Astrocyte (in vitro differentiated cells and primary cell): ENCODE results near the gene ISG20L2. TPM values are rescaled to one million over a fixed set of nuclear protein-coding genes. Genes with fewer than 3 reads are reported as not detected.

Source experiments
- DNase-seq: peaks from one replicate; pipeline ENCODE4 v3.0.0-alpha.2; 2010; ENCODE audit warnings: low read depth
- FAIRE-seq: peaks from 2 replicates; lab custom pipeline; 2011; peaks lifted over from hg19 to GRCh38; lab: Jason Lieb, UNC
- H2AFZ ChIP-seq: 2 replicates; pipeline ENCODE4 v1.6.0; 2012; ENCODE audit warnings: low read depth, low read length, inconsistent platforms
- H3K27ac ChIP-seq: 2 replicates; pipeline ENCODE4 v1.5.1; 2011; ENCODE audit warnings: low read depth, low read length, inconsistent platforms
- H3K27me3 ChIP-seq: 2 replicates; pipeline ENCODE4 v1.6.0; 2011; ENCODE audit warnings: low read length, inconsistent platforms; ENCODE audit not compliant: insufficient read depth
- H3K36me3 ChIP-seq: 2 replicates; pipeline ENCODE4 v1.5.1; 2011; ENCODE audit warnings: low read length, inconsistent platforms; ENCODE audit not compliant: insufficient read depth
- H3K4me1 ChIP-seq: 2 replicates; pipeline ENCODE4 v1.5.1; 2011; ENCODE audit warnings: low read length, inconsistent platforms; ENCODE audit not compliant: insufficient read depth
- H3K4me2 ChIP-seq: 2 replicates; pipeline ENCODE4 v1.6.0; 2012; ENCODE audit warnings: low read length, inconsistent platforms
- H3K4me3 ChIP-seq: 2 replicates; pipeline ENCODE4 v1.5.1; 2011; ENCODE audit warnings: low read depth, mild to moderate bottlenecking, low read length, inconsistent platforms; ENCODE audit not compliant: insufficient read depth
- H3K79me2 ChIP-seq: 2 replicates; pipeline ENCODE4 v1.6.0; 2012; ENCODE audit warnings: mild to moderate bottlenecking, low read length, inconsistent platforms; ENCODE audit not compliant: insufficient read depth
- H3K9ac ChIP-seq: 2 replicates; pipeline ENCODE4 v1.6.0; 2012; ENCODE audit warnings: mild to moderate bottlenecking, low read length, inconsistent platforms
- H3K9me3 ChIP-seq: 2 replicates; pipeline ENCODE4 v1.5.1; 2012; ENCODE audit warnings: low read depth, mild to moderate bottlenecking, low read length, inconsistent platforms; ENCODE audit not compliant: insufficient read depth
- H4K20me1 ChIP-seq: 2 replicates; pipeline ENCODE4 v1.6.0; 2012; ENCODE audit warnings: low read length, inconsistent platforms; ENCODE audit not compliant: insufficient read depth
- H3K27ac Mint-ChIP-seq: one replicate; pipeline ENCODE4 v1.8.0; 2021; ENCODE audit warnings: mild to moderate bottlenecking, mixed read lengths; ENCODE audit not compliant: unreplicated experiment
- H3K27me3 Mint-ChIP-seq: one replicate; pipeline ENCODE4 v1.8.0; 2021; ENCODE audit warnings: low read depth, mixed read lengths; ENCODE audit not compliant: unreplicated experiment
- H3K36me3 Mint-ChIP-seq: one replicate; pipeline ENCODE4 v1.8.0; 2021; ENCODE audit warnings: low read depth, mixed read lengths; ENCODE audit not compliant: unreplicated experiment
- H3K4me1 Mint-ChIP-seq: one replicate; pipeline ENCODE4 v1.8.0; 2021; ENCODE audit warnings: low read depth, mixed read lengths; ENCODE audit not compliant: unreplicated experiment
- H3K4me3 Mint-ChIP-seq: one replicate; pipeline ENCODE4 v1.8.0; 2021; ENCODE audit warnings: mild to moderate bottlenecking, moderate library complexity, mixed read lengths; ENCODE audit not compliant: unreplicated experiment
- H3K9me3 Mint-ChIP-seq: one replicate; pipeline ENCODE4 v1.8.0; 2021; ENCODE audit warnings: mild to moderate bottlenecking, mixed read lengths; ENCODE audit not compliant: unreplicated experiment
- EZH2 ChIP-seq: IDR thresholded peaks from 2 replicates; pipeline ENCODE4 v1.6.1; 2012; ENCODE audit warnings: mild to moderate bottlenecking, low read length, inconsistent platforms; ENCODE audit not compliant: insufficient read depth
- total RNA-seq: library from RNA; stranded (reverse); gene quantifications from 2 replicates; pipeline ENCODE4 v1.2.1, GENCODE V29; 2021
- TF ChIP-seq, protein P1 (sequence below): IDR thresholded peaks from 2 replicates; pipeline ENCODE4 v1.5.1; 2011; ENCODE audit warnings: low read depth, mild to moderate bottlenecking, inconsistent platforms, low read length, moderate library complexity; ENCODE audit not compliant: insufficient read depth

Gene ISG20L2
- total RNA-seq, 1 donor from 2014 or later: 33.4 TPM

DNA sequence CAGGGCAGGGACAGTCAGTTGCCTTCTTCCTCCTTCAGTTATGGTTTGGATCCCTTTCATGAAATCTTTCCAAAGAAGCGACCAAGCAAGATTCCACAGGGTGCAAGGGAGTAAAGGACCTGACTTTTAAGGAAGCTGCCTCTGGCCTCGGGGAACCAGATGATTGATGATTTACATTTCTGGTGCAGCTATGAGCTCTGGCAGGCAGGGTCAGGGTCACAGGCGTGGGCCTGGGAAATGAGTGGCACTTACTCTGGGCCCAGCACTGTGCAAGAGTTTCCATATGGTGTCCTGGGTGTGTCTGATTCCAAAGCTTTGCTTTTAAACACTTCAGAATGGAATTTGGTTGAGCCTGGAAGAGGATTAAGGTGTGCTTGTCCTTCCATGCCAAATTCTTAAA, 15.9 kb downstream of the ISG20L2 start:
- Mint-ChIP-seq H3K4me3 (no peak overlapping the region), H3K36me3 (peaks cover 19% of the 10 kb centered on the region), H3K27ac (no peak overlapping the region), H3K27me3 (no peaks in the 10 kb centered on the region), H3K4me1 (peaks cover 22% of the 10 kb centered on the region), H3K9me3 (no peaks in the 10 kb centered on the region)
- no peaks in the 10 kb centered on the region for H3K36me3 ChIP-seq
- H3K27me3 ChIP-seq: no peaks in the 10 kb centered on the region
- H3K4me3 ChIP-seq: no peak overlapping the region
- FAIRE-seq (no peak), DNase-seq (no peak)
- H4K20me1 ChIP-seq: no peaks in the 10 kb centered on the region
- TF ChIP-seq EZH2: no peak
- TF ChIP-seq, protein P1, sequence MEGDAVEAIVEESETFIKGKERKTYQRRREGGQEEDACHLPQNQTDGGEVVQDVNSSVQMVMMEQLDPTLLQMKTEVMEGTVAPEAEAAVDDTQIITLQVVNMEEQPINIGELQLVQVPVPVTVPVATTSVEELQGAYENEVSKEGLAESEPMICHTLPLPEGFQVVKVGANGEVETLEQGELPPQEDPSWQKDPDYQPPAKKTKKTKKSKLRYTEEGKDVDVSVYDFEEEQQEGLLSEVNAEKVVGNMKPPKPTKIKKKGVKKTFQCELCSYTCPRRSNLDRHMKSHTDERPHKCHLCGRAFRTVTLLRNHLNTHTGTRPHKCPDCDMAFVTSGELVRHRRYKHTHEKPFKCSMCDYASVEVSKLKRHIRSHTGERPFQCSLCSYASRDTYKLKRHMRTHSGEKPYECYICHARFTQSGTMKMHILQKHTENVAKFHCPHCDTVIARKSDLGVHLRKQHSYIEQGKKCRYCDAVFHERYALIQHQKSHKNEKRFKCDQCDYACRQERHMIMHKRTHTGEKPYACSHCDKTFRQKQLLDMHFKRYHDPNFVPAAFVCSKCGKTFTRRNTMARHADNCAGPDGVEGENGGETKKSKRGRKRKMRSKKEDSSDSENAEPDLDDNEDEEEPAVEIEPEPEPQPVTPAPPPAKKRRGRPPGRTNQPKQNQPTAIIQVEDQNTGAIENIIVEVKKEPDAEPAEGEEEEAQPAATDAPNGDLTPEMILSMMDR: no peak
- H3K9me3 ChIP-seq: no peaks in the 10 kb centered on the region
- no peak overlapping the region for H2AFZ ChIP-seq
- H3K4me1 ChIP-seq: peaks cover 38% of the 10 kb centered on the region
- no peaks in the 10 kb centered on the region for H3K79me2 ChIP-seq
- H3K9ac ChIP-seq: no peak overlapping the region
- H3K27ac ChIP-seq: no peak overlapping the region
- H3K4me2 ChIP-seq: peak overlapping the region; percentile 16

DNA sequence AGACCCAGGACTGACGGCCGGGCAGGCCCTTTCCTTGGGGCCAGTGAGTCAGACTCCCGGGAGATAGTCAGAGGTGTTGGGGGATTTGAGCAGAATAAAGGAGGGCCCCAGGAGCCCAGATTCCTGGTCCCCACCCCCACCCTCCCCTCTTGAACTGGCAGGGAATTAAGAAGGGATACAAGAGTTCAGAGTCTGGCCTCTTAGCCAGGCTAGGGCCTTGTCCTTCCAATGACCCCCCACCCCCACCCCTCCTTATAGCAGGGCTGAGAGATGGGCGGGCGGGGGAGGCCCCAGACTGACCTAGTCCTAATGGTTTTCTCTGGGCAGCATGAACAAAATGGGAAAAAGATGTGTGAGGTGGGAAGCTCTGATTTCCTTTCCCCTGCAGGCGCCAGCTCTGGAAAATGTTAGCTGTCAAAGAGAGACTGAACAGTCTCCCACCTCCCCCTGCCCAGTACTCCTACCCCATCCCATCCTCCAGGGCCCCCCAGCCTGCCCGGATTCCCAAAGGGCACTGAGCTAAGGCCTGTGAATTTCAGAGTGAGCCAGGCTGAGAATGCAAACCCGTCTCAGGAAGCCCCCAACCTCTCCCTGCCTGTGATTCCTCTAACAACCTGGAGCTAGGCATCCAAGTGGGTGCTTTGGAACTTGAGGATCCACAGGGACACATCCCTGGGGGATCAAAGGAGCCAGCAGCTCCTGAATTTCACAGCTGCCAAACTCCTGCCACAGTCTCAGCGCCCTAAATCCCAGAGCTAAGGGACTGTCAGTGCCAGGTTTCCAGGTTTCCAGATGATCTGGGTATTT, 17.4 kb downstream of the ISG20L2 start:
- peak overlapping the region; percentile 47 for H3K4me2 ChIP-seq
- H3K4me3 Mint-ChIP-seq: no peak overlapping the region

More for the DNA sequence above, 17.4 kb downstream of the ISG20L2 start:
- H3K4me1 Mint-ChIP-seq: peaks cover 31% of the 10 kb centered on the region
- Histone ChIP-seq H3K27me3 (no peaks in the 10 kb centered on the region), H3K27ac (no peak overlapping the region), H2AFZ (no peak overlapping the region), H3K9me3 (no peaks in the 10 kb centered on the region), H4K20me1 (no peaks in the 10 kb centered on the region), H3K4me3 (no peak overlapping the region), H3K36me3 (no peaks in the 10 kb centered on the region), H3K4me1 (peaks cover 52% of the 10 kb centered on the region), H3K9ac (no peak overlapping the region), H3K79me2 (no peaks in the 10 kb centered on the region)
- H3K9me3 Mint-ChIP-seq: no peaks in the 10 kb centered on the region
- peak overlapping the region; percentile 41 for H3K27ac Mint-ChIP-seq
- TF ChIP-seq, protein P1: no peak
- TF ChIP-seq EZH2: no peak
- FAIRE-seq: no peak
- no peaks in the 10 kb centered on the region for H3K27me3 Mint-ChIP-seq
- DNase-seq: no peak
- H3K36me3 Mint-ChIP-seq: peaks cover 13% of the 10 kb centered on the region
